GM18873 (cell line): ENCODE data around the gene MRPS5.

Experiments
- ATAC-seq: cut with Tn5 transposase; IDR thresholded peaks from one replicate; pipeline ENCODE4 v1.9.1; 2021; ENCODE audit warnings: mild to moderate bottlenecking, moderate library complexity, moderate number of reproducible peaks; ENCODE audit not compliant: unreplicated experiment, low FRiP score

Gene MRPS5

DNA sequence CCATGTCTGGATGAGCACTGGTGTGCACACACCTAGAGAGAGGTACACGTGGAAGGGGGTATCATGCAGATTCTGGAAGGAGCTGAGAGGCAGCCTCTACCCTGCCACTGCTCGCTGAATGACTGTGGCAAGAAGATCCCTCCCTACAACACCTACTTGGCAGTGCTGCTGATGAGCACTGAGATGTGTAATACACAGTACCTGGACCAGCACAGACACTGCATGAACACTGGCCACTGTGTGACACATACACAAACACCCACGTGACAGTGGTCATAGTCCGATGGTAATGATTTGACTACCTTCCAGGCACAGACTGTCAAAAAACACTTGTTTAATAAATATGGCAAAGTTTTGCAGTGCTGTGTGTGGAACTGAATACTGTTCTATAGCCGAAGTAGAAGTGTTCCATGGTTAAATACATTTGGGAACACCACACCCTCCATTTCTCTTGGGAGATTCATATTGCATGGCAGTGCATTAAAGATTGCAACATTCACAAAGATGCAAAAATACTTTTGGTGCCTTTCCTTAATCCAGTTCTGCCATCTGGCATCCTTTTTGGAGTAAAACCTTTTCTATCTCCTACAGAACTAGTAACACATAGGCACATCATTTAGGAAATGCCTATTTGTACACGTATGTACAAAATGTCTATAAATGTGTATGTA, 29.6 kb downstream of the MRPS5 start:
- no peak for ATAC-seq

DNA sequence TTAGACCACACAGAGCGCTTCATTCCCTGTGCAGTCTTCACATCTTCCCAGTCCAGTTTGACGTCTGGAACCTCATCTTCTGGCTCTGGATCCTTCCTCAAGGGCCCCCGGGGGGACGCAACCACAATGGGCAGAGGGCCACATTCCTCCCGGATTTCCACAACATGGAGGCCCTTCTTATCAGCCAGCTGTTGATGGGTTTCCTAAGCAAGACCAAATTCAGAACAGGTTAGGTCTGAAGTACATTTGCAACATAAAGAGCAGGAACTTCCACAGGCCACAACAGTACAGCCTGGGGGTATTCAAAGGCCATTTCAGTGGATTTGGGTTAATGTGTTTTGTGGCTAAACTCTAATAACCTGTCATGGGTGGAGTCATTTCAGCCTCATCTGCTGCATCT, 34.2 kb downstream of the MRPS5 start:
- ATAC-seq, result no peak

DNA sequence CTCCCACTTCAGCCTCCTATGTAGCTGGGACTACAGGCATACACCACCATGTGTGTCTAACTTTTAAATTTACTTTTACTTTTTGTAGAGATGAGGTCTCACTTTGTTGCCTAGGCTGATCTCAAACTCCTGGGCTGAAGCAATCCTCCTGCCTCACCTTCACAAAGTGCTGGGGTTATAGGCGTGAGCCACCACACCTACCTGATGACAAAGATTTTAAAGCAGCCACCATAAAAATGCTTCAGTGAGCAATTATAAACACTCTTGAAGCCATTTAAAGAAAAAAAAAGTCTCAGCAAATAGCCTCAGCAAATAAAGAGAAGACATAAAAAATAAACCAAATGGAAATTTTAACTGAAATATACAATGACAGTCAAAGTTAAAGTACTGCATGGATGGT, 35.6 kb downstream of the MRPS5 start:
- ATAC-seq, result no peak

DNA sequence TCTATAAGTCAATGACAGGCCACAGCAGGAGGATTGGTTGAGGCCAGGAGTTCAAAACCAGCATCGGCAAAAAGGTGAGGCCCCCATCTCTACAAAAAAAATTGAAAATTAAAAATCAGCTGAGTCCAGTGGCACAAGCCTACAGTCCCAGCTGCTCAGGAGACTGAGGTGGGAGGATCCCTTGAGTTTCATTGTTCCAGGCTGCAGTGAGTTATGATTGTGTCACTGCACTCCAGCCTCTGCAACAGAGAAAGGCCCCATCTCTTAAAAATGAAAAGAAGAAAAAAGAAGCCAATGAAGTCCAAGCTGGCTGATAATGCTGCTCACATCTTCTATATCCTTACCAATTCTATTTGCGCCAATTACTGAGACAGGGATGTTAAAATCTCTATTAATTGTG, 39.1 kb downstream of the MRPS5 start:
- no peak for ATAC-seq

DNA sequence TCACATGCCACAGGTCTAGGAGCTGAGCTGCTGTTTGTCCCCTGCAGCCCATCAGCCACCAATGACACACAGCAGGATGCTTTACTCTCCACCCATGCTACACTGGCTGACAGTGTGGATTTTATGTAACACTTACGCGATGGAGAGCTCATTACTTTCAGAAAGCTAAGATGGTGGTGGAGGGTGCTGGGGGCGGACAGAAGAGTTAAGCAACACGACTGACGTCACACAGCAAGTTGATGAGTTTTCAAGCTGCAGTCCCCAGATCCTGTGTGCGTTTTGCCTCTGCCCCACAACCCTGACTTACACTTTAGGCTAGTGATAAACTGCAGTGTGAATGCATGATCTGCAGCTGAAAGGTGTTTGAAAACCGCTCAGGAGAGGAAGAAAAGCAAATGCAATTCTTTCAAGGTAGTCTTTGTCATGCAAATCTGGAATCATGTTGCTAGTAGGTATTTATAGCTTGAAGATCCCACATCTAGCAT, 42.4 kb downstream of the MRPS5 start:
- no peak for ATAC-seq

DNA sequence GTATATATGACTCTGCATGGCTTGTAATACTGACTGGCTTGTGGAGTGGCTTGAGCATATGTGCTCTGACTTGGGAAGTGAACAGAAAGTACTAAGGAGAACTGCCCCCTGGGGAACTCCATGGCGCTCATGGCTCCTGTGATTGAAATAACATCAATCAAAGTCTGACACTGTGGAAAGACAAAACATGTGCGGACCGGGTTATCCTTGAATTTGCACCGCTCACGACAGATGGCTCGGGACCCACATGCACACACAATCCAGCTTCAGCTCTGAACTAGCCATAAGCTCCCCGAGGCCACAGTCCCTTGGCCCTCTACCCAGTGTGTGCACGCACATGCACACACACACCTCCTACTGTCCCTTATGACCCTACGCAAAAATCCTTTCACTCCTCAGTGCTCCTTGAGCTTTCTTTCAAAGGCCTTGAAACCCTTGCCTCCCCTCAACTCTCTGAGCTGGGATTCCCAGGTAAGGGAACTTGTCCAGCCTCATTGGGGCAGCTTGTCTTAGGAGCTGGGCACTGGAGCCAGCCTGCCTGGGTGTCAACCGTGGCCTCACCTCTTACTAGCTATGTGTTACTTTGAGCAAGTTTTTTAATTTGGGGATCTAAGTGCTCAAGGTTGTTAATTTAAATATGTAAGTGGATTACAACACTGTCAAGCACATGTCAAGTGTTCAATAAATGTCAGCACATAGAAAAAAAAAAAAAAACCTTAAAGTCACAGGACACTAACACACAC, 43.6 kb downstream of the MRPS5 start:
- no peak for ATAC-seq

DNA sequence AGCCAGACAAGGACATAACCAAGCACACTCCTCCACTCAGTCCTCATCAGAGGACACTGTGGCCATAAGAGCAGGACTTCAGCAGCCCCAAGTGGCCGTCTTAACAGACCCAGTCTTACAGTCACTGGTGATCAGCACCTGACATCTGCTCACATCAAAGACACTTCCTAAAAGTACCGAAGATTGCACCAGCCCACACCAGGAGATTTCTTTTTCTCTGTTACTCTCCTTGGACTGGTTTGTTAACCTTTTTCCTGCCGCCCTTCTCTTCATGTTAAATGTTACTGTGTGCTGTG, 44.1 kb downstream of the MRPS5 start:
- no peak for ATAC-seq

DNA sequence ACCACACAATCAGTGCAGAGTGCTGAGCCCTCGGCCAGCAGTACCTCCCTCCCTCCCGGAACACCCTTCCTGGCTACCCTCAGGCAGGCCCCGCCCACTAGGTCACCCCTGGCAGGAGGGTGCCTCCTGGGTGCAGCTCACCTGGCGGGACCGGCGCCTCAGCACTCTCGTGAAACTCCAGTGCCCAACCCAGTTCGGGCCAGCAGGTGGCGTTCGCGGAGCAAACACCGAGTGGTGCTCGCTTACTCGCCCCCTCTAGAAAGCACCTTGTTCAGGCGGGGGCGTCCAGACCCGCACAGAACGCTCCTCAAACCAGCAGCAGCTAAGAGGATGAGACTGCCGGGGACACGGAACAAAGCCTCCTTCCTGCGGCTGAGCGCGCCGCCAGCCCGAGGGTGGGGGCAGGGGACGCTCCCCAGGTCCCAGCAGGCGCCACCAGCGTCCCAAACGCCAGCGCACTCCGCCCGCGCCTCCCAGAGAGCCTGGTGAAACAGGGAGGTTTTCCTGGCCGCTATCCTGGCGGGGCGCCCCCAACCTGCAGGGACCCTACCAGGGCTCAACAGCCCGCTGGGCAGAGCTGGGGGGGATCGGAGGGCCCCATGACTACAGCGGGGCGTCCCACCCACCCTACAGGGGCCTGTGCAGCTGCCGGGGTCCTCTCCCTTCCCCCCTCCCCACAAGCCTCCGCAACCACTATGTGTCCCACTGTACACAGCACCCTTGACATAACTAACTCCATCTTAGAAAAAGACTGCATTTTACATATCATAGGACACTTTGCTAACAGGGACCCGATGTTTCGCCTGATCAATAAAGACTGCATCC, 44.7 kb downstream of the MRPS5 start:
- peak; percentile 74 for ATAC-seq

DNA sequence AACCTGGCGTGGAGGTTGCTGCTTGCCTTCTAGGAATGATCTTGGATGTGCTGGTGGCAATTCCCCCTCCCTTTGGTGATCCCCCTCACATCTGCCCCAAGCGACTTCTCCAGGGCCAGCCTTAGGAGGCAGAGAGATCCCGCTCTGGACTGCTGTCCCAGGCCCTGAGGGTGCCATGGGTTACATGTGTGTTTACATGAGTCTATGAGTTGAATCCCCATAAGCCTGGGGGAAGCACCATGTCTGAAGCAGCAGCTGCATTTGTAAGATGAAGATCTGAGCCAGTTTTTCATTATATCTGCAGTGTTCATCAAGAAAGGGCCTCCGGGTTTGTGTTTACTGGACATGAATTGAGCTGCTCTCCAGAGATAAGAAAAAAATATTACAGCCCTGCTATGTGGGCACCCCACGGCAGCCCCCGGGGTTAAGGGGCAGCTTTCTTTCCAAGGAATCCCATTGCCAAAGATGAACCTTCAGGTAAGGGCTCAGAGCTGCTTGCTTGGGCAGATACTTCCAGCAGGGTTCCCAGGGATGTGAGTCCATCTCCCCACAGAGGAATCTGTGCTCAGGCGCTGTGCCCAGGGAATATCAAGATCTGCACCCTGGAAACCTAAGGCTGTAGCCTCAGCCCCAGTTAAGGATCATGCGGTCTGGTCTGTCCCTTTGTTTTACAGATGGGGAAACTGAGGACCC, 46.0 kb downstream of the MRPS5 start:
- ATAC-seq, result no peak

DNA sequence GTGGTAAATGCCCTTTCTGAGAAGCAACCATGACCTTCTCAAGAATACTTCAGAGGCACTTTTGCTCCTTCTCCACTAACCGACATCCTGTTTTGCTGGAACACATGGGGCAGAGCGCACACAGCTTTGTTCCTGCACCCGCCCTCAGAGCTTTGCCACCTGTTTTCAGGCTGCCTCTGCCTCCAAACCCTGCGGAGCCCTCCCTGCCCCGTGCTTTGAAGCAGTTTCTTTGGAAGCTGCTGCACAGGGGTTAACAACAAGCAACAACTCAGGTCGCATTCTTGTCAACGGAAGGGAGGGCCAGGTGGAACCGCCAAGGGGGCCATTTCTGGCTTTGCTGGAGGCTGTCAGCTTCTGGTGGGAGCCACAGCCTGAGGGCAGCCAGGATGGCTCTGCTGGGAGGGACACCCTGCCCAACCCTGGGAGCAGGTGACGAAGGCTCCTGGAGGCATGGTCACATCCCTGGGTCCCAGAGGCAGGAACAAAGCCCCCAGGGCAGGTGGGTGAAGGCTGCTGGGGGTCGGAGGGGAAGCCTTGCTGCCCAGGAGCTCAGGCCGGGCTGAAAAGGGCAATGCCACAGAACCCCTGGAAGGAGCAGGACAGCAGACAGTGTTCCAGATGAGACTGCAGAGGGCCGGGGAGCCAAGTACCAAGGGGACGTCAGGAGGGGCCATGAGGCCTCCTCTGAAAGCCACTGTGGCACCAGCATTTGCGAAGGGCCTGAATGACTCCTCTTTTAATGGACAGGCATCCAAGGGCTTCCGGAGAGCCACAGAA, 46.8 kb downstream of the MRPS5 start:
- ATAC-seq, result no peak

DNA sequence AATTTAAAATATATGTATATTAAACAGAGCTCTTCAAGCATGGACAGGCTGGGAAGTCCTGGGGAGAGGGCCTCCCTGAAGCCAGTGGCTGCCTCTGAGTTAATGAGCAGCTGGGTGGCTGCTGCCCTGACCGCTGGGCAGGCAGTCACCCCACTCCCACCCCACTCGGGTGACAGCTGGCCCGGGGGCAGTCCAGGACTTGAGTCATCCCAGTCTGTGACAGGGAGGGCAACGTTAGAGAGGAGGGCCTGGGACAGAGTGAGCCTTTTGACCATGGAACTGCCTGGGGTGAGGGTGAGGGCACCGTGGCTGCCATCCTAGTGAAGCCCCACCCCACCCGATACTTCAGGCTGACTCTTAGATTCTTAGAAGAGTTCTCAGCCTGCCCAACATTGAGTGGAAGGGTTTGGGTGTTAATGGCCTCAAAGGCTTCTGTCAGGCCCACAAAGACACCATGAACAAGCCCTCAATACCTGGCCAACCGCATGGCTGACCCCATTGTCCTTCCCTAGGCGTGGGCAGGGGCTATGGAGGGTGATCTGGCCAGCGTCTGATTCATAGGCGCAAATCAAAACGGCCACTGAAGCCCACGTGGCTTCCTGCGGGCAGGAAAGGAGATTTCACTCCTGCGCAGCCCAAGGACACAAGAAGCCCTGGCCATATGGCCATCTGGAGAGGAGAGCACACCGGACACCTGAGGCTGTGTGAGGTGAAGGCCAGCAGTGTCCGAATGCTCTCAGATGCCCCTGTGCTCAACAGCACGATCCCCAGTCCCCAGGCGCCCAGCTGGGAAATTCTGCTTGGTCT, 47.5 kb downstream of the MRPS5 start:
- ATAC-seq, result no peak

DNA sequence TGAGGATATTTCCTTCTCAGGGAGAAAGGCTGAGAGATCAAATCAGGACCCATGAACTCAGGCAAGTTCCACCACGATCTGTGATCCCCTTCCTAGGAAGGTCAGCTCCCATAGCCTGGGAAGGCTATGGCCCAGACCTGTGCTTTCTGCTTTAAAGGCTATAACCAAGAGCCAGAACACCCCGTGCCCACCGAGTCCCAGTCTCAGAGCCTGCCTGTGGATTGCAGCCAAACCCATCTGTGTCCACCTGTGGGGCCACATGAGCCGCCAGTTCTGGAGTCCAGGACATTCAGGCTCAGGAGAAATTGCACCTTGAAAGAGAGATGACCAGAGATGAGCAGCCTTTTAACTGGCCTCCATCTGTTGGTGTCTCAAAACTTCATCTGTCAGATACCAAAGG, 49.2 kb downstream of the MRPS5 start:
- ATAC-seq, result no peak

DNA sequence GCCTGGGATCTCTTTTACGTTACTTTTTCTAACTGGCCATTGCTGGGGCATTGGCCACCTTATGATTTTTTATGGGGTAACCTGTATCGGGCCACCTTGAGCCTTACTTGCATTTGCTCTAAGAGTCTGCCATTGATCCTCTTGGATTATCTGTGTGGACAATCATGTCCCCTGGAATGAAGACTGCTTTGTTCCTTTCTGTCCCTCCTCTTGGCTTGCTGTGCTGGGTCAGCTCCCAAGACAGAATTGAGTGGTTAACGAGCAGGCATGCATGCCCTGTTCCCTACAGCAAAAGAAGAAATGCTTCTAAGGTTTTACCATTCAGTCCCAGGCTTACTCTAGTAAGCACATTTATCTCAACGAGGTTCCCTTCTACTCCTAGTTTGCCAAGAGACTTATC, 49.8 kb downstream of the MRPS5 start:
- no peak for ATAC-seq

DNA sequence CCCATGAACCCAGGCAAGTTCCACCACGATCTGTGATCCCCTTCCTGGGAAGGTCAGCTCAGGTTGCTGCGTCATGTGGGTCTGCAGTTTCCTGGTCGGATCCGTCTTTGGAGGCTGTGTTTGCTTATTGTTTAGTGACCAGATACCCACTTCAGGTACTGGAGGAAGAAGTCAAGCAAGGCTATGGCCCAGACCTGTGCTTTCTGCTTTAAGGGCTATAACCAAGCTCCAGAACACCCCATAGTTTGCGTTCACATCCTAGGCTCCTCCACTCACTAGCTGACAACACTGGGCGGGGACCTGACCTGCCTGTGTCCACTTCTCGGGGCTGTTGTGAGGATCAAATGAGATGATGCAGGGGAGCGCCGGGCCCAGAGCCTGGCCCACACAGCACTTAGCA, 52.1 kb downstream of the MRPS5 start:
- ATAC-seq, result no peak

DNA sequence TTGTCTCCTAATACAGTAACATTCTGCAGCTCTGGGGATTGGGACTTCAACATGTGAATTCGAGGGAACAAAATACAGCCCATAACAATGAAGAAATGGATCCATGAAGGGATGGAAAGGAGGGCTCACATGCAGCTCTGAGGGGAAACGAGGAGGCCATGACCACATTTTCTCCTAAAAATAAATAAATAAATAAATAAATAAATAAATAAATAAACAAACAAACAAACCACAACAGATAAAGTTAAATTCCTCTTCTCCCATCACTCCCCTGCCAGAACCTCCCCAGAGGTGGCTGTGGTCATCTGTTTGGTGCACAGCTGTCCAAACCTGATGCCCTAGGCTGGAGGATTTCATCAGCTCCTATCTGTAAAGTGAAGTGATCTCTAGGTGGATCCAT, 53.4 kb downstream of the MRPS5 start:
- ATAC-seq, result no peak

DNA sequence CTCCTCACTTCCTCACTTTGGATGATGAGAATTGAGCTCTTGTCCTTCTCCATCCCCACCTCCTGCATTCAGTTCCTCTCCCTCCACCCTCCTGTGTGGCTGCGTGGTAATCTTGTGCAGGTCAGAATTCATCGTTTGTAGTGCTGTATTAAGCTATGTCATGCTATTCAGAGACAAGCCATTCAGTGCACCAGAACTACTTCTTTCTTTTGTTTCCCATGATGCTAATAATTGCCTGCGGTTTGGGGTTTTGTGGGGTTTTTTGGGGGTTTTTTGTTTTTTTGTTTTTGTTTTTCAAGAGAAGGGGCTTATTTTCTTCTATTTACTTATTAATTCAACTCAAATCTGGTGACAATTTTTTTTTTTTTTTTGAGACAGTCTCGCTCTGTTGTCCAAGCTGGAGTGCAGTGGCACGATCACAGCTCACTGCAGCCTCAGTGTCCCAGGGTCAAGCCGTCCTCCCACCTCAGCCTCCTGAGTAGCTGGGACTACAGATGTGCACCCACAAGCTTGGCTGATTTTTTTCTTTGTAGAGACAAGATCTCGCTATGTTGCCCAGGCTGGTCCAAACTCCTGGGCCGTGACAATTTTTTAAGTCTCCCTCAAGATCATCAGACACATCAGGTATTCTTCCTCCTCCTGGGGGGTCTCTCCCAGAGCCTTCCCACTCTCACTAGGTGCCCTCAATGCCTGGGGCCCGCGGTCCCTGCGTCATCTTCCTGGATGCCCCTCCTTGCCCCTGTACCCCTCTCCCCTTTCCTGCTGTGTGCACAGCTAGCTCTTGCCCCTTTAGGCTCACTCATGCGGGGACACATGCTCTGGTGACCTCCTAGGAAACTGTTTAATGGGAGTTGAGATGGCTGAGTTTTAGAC, 58.3 kb downstream of the MRPS5 start:
- ATAC-seq, result peak; percentile 81

DNA sequence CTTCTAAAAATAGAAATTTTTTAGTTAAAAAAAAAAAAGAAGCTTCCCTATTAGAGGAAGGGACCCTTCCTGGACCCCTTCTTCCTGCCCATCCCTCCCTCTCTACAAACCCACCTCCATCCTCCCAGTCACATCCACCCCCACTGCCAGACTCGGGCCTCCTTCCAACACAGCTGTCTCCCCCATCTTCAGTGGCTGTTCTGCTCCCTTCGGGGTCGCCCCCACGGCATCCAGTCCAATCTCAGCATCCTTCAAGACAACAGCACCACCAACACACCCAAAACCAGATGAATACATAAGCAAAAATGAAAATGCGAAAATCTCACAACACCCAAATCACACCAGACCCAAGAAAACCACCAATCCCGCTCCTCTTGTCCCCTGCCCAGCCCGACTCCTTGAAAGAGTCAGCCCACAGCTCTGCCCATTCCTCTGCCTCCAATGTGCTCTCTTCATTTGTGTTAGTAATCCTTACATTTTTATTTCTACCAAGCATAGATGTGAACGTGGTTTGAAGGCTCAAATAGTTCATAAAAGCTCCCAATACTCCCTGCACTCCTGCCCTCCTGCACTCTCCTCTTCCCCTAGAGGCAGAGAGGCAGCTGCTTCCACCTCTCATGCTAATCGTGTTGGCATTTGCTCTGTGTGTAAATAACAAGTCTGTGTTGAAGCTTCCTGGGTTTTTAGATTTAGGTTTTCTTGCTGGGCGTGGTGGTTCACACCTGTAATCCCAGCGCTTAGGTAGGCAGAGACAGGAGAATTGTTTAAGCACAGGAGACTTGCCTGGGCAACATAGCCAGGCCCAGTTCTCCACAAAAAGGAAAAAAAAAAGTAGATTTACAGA, 59.1 kb downstream of the MRPS5 start:
- no peak for ATAC-seq
